ENCODE measurements around the gene LAPTM5.

DNA sequence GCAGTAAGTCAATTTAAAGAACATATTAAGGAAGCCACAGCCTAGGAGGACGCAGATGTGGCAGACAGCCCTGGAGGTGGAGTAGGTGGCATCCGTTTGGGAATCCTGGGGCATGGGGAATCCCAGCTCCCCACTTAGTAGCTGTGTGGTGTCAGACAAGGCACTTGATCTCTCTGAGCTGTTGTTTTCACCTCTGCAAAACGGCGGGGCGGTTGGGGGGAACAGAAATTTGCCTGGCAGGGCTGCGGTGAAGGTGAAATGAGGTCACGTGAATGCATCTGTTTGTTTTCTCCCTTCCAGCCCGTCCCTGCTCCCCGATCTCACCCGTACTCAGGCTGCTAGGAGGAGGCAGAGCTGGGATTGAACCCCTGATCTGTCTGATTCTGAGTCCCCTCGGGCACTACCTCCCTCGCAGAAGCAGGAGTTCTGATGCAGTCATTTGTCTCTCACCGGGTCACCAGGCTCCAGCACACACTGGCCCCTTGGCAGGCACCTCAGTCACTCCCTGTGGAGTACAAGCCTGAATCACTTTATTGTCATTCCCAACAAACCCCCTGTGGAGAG is 2.2 kb upstream of the LAPTM5 start:
- TF ChIP-seq POLR2A (IDR thresholded peaks at IDR 0.05) (no peak), POLR2AphosphoS5 (IDR thresholded peaks at IDR 0.05) (no peak)
